A375 (cell line): ENCODE measurements around the gene HNRNPA3. TPM values are rescaled to one million over a fixed set of nuclear protein-coding genes. Genes with fewer than 3 reads are reported as not detected.

ENCODE experiments used
- small RNA-seq: library from RNA; depleted of rRNA; stranded (forward); fragments of <200 nt; gene quantifications from one replicate; pipeline ENCODE3, GENCODE V24; 2014
- total RNA-seq: library from RNA; depleted of rRNA; stranded (reverse); fragments of >200 nt; shearing (Covaris generic); gene quantifications from 2 replicates; pipeline ENCODE4 v1.2.3, GENCODE V29; 2014; rRNA removed

HNRNPA3 gene
- 34.8 and 39.0 TPM in 2 replicates for total RNA-seq

DNA sequence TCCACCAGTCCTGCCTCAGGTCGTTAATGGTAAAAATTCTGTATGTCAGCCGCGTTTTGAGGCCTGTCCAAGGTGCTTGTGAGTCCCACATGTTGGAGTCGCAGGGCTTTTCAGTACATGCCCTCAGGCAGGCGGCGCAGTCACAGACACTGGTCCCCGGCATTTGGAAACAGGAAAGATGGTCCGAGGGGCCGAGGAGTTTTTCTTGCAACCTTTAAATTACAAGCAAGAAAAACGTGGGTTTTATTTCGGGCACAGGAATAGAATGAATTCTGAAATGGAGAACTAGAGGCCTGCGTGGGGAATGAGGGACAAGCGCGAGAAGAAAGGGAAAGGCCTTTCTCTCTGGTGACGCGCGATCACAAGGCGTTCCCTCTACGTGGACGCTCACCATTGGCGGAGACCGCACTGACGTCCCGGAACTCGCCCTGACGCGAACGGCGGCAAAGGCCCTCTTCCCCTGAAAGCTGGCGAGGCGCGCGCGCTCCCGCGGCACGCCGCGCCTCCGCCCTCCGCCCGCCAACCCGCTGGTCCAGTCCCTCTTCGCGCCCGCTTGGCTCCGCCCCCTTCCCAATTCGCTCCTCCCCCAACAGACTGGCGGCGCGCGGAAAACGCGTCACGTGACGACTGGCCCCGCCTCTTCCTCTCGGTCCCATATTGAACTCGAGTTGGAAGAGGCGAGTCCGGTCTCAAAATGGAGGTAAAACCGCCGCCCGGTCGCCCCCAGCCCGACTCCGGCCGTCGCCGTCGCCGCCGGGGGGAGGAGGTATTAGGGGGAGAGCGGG lies at the start of gene HNRNPA3:
TSS of gene HNRNPA3 (plus strand) at position 689 of the 785 bp plus-strand sequence. CDS start at position 695, 6 bp downstream.

DNA sequence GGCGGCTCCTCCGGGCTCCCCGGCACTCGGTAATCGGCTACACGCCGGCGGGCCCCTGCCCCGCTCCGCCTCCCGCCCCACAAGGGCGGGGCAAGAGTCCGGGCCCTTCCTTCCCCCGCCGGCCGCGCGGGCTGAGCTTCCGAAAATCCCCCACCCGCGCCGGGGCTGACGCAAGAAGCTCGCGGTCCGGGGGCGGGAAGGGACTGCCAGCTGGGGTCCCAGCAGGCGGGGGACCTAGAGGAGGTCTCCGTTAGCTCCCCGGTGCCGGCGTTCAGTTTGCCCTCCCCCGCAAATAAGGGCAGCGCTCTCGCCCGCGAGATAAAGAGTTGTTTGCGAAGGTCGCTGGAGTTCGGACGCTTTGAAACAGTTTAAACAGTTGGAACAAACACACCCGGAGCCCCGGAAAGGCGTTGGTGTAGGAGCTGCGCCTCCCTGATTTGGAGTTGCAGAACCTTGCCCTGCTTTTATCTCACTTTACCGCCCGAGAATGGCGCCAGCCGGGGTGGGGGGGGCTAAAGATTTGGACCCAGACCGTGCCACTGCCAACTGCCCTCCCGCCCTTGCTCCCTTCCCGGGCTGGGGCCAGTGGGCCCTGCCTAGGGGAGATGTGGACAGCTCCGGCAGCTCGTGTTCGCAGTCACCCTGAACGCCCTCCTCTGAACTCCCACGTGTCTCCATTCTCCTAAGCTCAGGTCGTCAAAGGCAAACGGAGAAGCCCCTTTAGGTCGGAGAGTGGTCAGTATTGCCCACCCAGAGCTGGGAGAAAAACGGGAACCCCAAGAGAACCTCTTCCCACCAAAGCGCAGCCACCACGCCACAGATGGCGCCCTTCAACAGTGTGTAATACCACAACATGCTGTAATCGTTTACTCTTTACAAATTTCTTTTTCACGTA lies 52.3 kb downstream of the HNRNPA3 start, which contains the start of gene NFE2L2:
TSS of gene NFE2L2 (minus strand) at position 35 of the 895 bp plus-strand sequence. CDS start 151 bp downstream, outside the sequence.

Small RNA genes within 50 kb of the gene (small RNA-seq; reads per million reads assigned to genes)
- gene MIR3128 (not detected), gene RF00019 (not detected)

Other genes with a start within 250 kb of the HNRNPA3 start
- gene NFE2L2, start 51.9 kb downstream of the HNRNPA3 start, total RNA-seq: 34.3 and 40.6 TPM in 2 replicates
- 153 and 204 TPM in 2 replicates for gene AGPS, start 180.0 kb downstream of the HNRNPA3 start, total RNA-seq